ENCODE measurements around the gene KREMEN1.

- TF ChIP-seq POLR2A (IDR thresholded peaks at IDR 0.05; ENCODE audit: low read length), result no peak
- TF ChIP-seq GATA1 (IDR thresholded peaks at IDR 0.05; ENCODE audit: low read depth, low read length), result no peak
These were observed 140.7 kb downstream of the KREMEN1 start for GRCh38 chr22:29213493-29213892.

Measured in erythroblast (primary cell).